Measurements from ENCODE around the gene OR4F6. TPM values are rescaled to one million over a fixed set of nuclear protein-coding genes. Genes with fewer than 3 reads are reported as not detected.
"Not testable (repeated sequence)": the region's sequence is repeated elsewhere in the genome, so short reads cannot be mapped to it uniquely, and the experiment has no call there.

Gene OR4F6
- total RNA-seq, 2 donors from 2014 or later: not detected

GRCh38 chr15:101784644-101785043 lies 18.7 kb upstream of the OR4F6 start:
- Mint-ChIP-seq H3K4me3 (no peak overlapping the region), H3K27ac (no peak overlapping the region), H3K9me3 (no peaks in the 10 kb centered on the region), H3K36me3 (ENCODE audit: low read depth) (no peaks in the 10 kb centered on the region), H3K4me1 (no peaks in the 10 kb centered on the region), H3K27me3 (ENCODE audit: insufficient read depth) (no peaks in the 10 kb centered on the region)
- Histone ChIP-seq H3K4me3 (ENCODE audit: low read length) (no peak overlapping the region), H3K9ac (ENCODE audit: extremely low read depth, low read length, poor library complexity, severe bottlenecking) (no peak overlapping the region), H3K4me1 (ENCODE audit: control insufficient read depth, insufficient read depth, low read length) (no peaks in the 10 kb centered on the region), H3K27me3 (ENCODE audit: control insufficient read depth, insufficient read depth, low read length, poor library complexity, severe bottlenecking) (no peaks in the 10 kb centered on the region), H3K27ac (ENCODE audit: low read depth, low read length) (no peak overlapping the region), H3K36me3 (ENCODE audit: control insufficient read depth, insufficient read depth, low read length) (no peaks in the 10 kb centered on the region), H3K9me3 (ENCODE audit: control insufficient read depth, low read length) (no peaks in the 10 kb centered on the region)
- WGBS, 2 experiments (ENCODE audit: insufficient coverage in 1 of 2, insufficient read length in 1 of 2): 67 to 71% methylated on average over 1 of the region's 2 CpGs
- no peak for DNase-seq
- no peak for TF ChIP-seq CTCF (conservative IDR thresholded peaks at IDR 0.05)

GRCh38 chr15:101786422-101786821 lies 16.9 kb upstream of the OR4F6 start:
- H3K27me3 ChIP-seq (ENCODE audit: control insufficient read depth, insufficient read depth, low read length, poor library complexity, severe bottlenecking); H3K4me3 ChIP-seq (ENCODE audit: low read length); H3K4me1 ChIP-seq (ENCODE audit: control insufficient read depth, insufficient read depth, low read length); H3K9me3 Mint-ChIP-seq; H3K9me3 ChIP-seq (ENCODE audit: control insufficient read depth, low read length); H3K4me3 Mint-ChIP-seq; H3K4me1 Mint-ChIP-seq; H3K27ac Mint-ChIP-seq; H3K36me3 Mint-ChIP-seq (ENCODE audit: low read depth); H3K27ac ChIP-seq (ENCODE audit: low read depth, low read length); H3K27me3 Mint-ChIP-seq (ENCODE audit: insufficient read depth); H3K9ac ChIP-seq (ENCODE audit: extremely low read depth, low read length, poor library complexity, severe bottlenecking); DNase-seq; H3K36me3 ChIP-seq (ENCODE audit: control insufficient read depth, insufficient read depth, low read length): not testable (repeated sequence)
- WGBS, 2 experiments (ENCODE audit: insufficient coverage in 1 of 2, insufficient read length in 1 of 2): 80 to 81% methylated on average over 1 to 2 of the region's 2 CpGs

GRCh38 chr15:101788001-101788400 lies 15.3 kb upstream of the OR4F6 start:
- not testable (repeated sequence) for H3K4me1 Mint-ChIP-seq; H3K27ac ChIP-seq (ENCODE audit: low read depth, low read length); H3K4me3 Mint-ChIP-seq; H3K27me3 ChIP-seq (ENCODE audit: control insufficient read depth, insufficient read depth, low read length, poor library complexity, severe bottlenecking); DNase-seq; H3K27ac Mint-ChIP-seq; H3K4me1 ChIP-seq (ENCODE audit: control insufficient read depth, insufficient read depth, low read length); H3K36me3 ChIP-seq (ENCODE audit: control insufficient read depth, insufficient read depth, low read length); H3K9ac ChIP-seq (ENCODE audit: extremely low read depth, low read length, poor library complexity, severe bottlenecking); H3K9me3 ChIP-seq (ENCODE audit: control insufficient read depth, low read length); H3K4me3 ChIP-seq (ENCODE audit: low read length); H3K27me3 Mint-ChIP-seq (ENCODE audit: insufficient read depth); H3K36me3 Mint-ChIP-seq (ENCODE audit: low read depth); H3K9me3 Mint-ChIP-seq
- 86% methylated on average over 2 of the region's 2 CpGs; no CpG with 5 or more reads in 1 of the 2 experiments for WGBS, 2 experiments (ENCODE audit: insufficient coverage in 1 of 2, insufficient read length in 1 of 2)

GRCh38 chr15:101788503-101789269 lies 14.6 kb upstream of the OR4F6 start:
- H3K27me3 Mint-ChIP-seq (ENCODE audit: insufficient read depth); H3K27ac ChIP-seq (ENCODE audit: low read depth, low read length); H3K9me3 ChIP-seq (ENCODE audit: control insufficient read depth, low read length); H3K27ac Mint-ChIP-seq; H3K4me1 ChIP-seq (ENCODE audit: control insufficient read depth, insufficient read depth, low read length); H3K4me1 Mint-ChIP-seq; H3K9ac ChIP-seq (ENCODE audit: extremely low read depth, low read length, poor library complexity, severe bottlenecking); H3K36me3 Mint-ChIP-seq (ENCODE audit: low read depth); DNase-seq; H3K36me3 ChIP-seq (ENCODE audit: control insufficient read depth, insufficient read depth, low read length); H3K4me3 ChIP-seq (ENCODE audit: low read length); H3K9me3 Mint-ChIP-seq; H3K27me3 ChIP-seq (ENCODE audit: control insufficient read depth, insufficient read depth, low read length, poor library complexity, severe bottlenecking); H3K4me3 Mint-ChIP-seq: not testable (repeated sequence)
- WGBS, 2 experiments (ENCODE audit: insufficient coverage in 1 of 2, insufficient read length in 1 of 2): 67% methylated on average over 1 of the region's 5 CpGs; no CpG with 5 or more reads in 1 of the 2 experiments

- H3K9ac ChIP-seq (ENCODE audit: extremely low read depth, low read length, poor library complexity, severe bottlenecking); H3K36me3 Mint-ChIP-seq (ENCODE audit: low read depth); H3K27ac ChIP-seq (ENCODE audit: low read depth, low read length); H3K4me1 Mint-ChIP-seq; H3K9me3 Mint-ChIP-seq; H3K4me3 ChIP-seq (ENCODE audit: low read length); H3K27me3 Mint-ChIP-seq (ENCODE audit: insufficient read depth); H3K4me1 ChIP-seq (ENCODE audit: control insufficient read depth, insufficient read depth, low read length); H3K9me3 ChIP-seq (ENCODE audit: control insufficient read depth, low read length); H3K4me3 Mint-ChIP-seq; H3K27me3 ChIP-seq (ENCODE audit: control insufficient read depth, insufficient read depth, low read length, poor library complexity, severe bottlenecking); H3K27ac Mint-ChIP-seq; H3K36me3 ChIP-seq (ENCODE audit: control insufficient read depth, insufficient read depth, low read length); DNase-seq: not testable (repeated sequence)
- WGBS, 2 experiments (ENCODE audit: insufficient coverage in 1 of 2, insufficient read length in 1 of 2): no CpG with 5 or more reads among the region's 4 CpGs
These were observed 12.6 kb upstream of the OR4F6 start for GRCh38 chr15:101790748-101791147.

- H3K36me3 ChIP-seq (ENCODE audit: control insufficient read depth, insufficient read depth, low read length); H3K4me1 Mint-ChIP-seq; H3K27ac ChIP-seq (ENCODE audit: low read depth, low read length); H3K9ac ChIP-seq (ENCODE audit: extremely low read depth, low read length, poor library complexity, severe bottlenecking); H3K27me3 Mint-ChIP-seq (ENCODE audit: insufficient read depth); H3K9me3 Mint-ChIP-seq; H3K27me3 ChIP-seq (ENCODE audit: control insufficient read depth, insufficient read depth, low read length, poor library complexity, severe bottlenecking); DNase-seq; H3K4me3 ChIP-seq (ENCODE audit: low read length); H3K9me3 ChIP-seq (ENCODE audit: control insufficient read depth, low read length); H3K36me3 Mint-ChIP-seq (ENCODE audit: low read depth); H3K4me1 ChIP-seq (ENCODE audit: control insufficient read depth, insufficient read depth, low read length); H3K4me3 Mint-ChIP-seq; H3K27ac Mint-ChIP-seq: not testable (repeated sequence)
- WGBS, 2 experiments (ENCODE audit: insufficient coverage in 1 of 2, insufficient read length in 1 of 2): 76 to 88% methylated on average over 7 of the region's 7 CpGs
These were observed 9.3 kb upstream of the OR4F6 start for GRCh38 chr15:101793981-101794380.
